ENCODE data around the gene PLEKHJ1. TPM values are rescaled to one million over a fixed set of nuclear protein-coding genes. Genes with fewer than 3 reads are reported as not detected.
A peak's percentile ranks its signal among the peaks of the same experiment; 100 is the strongest.

PLEKHJ1 gene
- total and polyA plus RNA-seq, 11 donors, result 44.6 to 89.7 (median 48.8) TPM

- H3K36me3 ChIP-seq, result peaks cover 0 to 5% (median 0%) of the 10 kb centered on the region in 9 donors
- DNase-seq (peak in 1 of 5 donors; percentile 55), ATAC-seq (no peak)
- WGBS, 4 donors, result 4 to 6% (median 5%) methylated on average over 47 to 77 of the region's 77 CpGs
- H3K27me3 ChIP-seq, result peaks cover 33 to 57% (median 46%) of the 10 kb centered on the region in 9 donors
- intact Hi-C loops (cut with DNase I), result no loop called here
- peak overlapping the region in 6 of 12 donors; percentile 1 to 45 (median 16) for H3K4me3 ChIP-seq
- H3K4me1 ChIP-seq, result peaks cover 0 to 44% (median 28%) of the 10 kb centered on the region in 12 donors
- H3K27ac ChIP-seq, result no peak overlapping the region
- no peaks in the 10 kb centered on the region for H3K9me3 ChIP-seq
- peak in 3 of 12 donors; percentile 8 to 17 (median 10) for TF ChIP-seq CTCF (IDR thresholded peaks at IDR 0.05)
- no peak for TF ChIP-seq POLR2A (IDR thresholded peaks at IDR 0.05)
Observed at GRCh38 chr19:2253106-2254063, 17.3 kb upstream of the PLEKHJ1 start.

- peaks cover 0 to 44% (median 28%) of the 10 kb centered on the region in 12 donors for H3K4me1 ChIP-seq
- peaks cover 0 to 10% (median 0%) of the 10 kb centered on the region in 9 donors for H3K36me3 ChIP-seq
- TF ChIP-seq POLR2A (IDR thresholded peaks at IDR 0.05), result no peak
- no peak for TF ChIP-seq CTCF (IDR thresholded peaks at IDR 0.05)
- H3K4me3 ChIP-seq, result peak overlapping the region in 6 of 12 donors; percentile 1 to 45 (median 16)
- intact Hi-C loops (cut with DNase I), result no loop called here
- H3K27ac ChIP-seq, result no peak overlapping the region
- WGBS, 4 donors, result 6 to 17% (median 9%) methylated on average over 5 to 18 of the region's 18 CpGs
- no peaks in the 10 kb centered on the region for H3K9me3 ChIP-seq
- ATAC-seq (no peak), DNase-seq (peak in 1 of 5 donors; percentile 56)
- H3K27me3 ChIP-seq, result peaks cover 33 to 57% (median 46%) of the 10 kb centered on the region in 9 donors
Observed at GRCh38 chr19:2252797-2253105, 16.6 kb upstream of the PLEKHJ1 start.

GRCh38 chr19:2252055-2252796, 16.1 kb upstream of the PLEKHJ1 start:
- WGBS, 4 donors, result 8 to 15% (median 12%) methylated on average over 61 to 74 of the region's 74 CpGs
- Histone ChIP-seq H3K27ac (no peak overlapping the region), H3K4me3 (peak overlapping the region in 10 of 12 donors; percentile 0 to 45 (median 13)), H3K4me1 (peaks cover 0 to 49% (median 30%) of the 10 kb centered on the region in 12 donors), H3K9me3 (no peaks in the 10 kb centered on the region), H3K27me3 (peaks cover 33 to 57% (median 46%) of the 10 kb centered on the region in 9 donors), H3K36me3 (peaks cover 0 to 15% (median 5%) of the 10 kb centered on the region in 9 donors)
- ATAC-seq, result no peak
- intact Hi-C loops (cut with DNase I), result no loop called here
- TF ChIP-seq CTCF (IDR thresholded peaks at IDR 0.05) (no peak), POLR2A (IDR thresholded peaks at IDR 0.05) (no peak)
- DNase-seq, result peak in 1 of 5 donors; percentile 61
